ENCODE measurements around the gene CHD2.

Gene CHD2

DNA sequence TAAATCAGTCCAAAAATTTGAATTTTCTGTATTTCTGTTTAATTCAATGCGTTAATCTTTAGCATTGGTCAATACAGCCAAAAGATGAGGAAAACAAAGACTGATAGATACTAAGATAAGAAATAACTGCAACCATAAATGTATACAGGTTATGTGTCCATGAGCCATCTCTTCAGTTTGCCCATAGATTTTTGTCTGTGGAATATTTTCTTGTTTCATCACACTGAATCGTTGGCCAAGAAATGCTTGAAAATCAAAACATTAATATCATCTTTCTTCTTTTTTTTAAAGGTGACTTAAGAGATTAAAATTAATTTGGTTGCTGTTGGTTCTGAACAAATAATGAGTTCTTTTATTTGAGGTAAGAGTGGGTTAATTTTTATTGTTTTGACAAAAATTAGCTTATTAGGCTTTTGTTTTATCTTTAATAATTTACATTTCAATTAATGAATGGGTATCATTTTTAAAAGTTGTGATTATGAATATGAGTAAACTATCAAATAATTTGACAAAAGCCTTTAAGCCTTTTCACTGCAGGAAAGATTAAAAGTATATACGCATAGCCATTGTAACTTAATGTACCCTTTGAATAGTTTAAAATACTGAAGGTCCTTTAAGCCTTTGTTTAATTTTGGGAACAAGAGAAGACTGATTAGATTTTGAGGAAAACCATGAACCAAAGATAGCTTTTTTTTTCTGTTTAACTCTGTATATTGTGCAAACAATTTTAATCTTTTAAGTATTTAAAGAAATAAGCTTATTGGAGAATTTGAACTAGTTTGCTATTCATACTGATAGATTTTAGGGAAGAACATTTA is 14.7 kb upstream of the CHD2 start:
- no peak for ATAC-seq
- DNase-seq = no peak

DNA sequence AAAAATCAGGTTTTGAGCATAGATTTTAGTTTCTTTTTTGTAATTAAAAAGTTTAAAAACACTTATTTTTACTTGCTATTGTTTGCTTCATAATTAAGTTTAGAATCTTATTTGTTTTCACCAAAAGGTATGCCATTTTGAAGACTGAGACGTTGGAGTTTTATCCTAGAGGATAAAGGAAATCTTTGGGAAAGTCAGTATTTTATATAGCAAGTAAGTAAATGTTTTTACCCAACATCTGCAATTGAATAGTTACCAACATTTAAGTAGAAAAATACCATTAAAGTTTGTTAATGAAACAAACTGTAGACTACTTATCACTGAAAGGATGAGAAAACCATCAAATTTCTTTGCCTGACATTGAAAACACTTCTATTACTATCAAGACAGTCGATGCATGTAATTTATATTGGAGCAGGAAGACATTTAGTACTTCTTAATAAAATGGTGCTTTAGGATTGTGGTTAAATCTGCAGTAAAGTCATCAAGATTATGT is 14.0 kb upstream of the CHD2 start:
- no peak for DNase-seq
- no peak for ATAC-seq

DNA sequence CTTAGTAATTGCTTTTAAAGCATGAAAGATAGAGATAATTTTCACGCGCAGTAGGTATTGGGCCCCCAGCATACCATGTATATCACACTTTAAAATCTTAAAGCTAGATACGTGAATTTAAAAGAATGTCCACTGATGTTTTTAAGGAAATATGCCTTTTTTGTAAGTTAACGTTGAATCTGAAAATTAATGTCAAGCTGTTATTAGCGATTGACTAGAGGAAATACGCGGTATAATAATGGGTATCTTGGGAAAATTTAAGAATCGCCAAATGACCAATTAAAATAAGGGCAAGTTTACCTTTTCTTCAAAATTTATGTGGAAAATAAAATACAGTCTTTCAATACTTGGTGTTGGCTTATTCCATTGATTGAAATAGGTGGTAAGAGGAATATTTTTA is 13.3 kb upstream of the CHD2 start:
- ATAC-seq (no peak), DNase-seq (no peak)

DNA sequence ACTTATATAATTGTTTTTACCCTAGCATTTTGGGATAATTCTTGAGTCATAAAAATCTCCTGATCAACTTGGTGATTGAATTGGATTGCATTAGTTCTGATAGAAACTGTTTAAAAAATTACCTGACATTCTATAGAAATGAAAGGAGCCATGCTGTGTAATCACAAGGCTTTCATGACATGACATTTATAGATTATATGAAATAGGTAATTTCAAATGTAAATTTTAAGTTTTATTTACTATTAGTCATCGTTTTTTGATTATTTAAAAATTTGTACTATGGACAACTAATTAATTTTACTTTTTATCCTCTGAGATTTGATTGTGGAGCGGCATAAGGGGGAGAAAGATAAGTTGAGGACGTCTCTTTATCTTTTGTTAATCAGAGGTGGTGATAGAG is 12.3 kb upstream of the CHD2 start:
- DNase-seq = no peak

DNA sequence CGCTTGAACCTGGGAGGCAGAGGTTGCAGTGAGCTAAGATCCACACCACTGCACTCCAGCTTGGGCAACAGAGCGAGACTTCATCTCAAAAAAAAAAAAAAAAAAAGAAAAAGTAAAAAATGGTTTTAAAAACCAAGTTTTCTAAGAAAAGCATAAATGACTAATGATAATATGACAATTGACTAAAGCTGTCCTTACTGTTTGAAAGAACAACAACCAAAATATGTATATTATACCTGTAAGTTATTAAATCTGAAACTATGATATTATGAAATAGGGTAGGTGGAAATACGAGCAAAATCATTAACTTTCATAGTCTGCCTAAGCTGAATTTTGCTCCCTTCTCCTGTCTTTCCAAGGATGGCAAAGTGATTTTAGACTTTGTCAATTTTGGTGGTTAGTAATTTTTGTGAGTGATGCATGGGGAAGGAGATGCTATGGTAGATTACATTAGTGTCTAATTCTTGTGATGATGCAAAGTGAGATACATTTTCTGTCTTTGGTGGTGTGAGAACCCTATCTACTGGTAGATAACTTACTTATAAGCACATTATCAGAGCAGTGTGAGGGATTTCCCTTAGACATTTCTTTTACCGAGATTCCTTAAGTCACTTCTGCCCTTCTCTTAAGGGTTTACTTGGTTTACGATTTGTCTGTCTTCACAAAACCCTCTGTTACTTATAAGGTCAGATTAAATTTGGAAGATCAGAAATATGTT is 10.6 kb upstream of the CHD2 start:
- no peak for DNase-seq
- ATAC-seq = peak; percentile 78

More for the DNA sequence above, 12.3 kb upstream of the CHD2 start:
- no peak for ATAC-seq

DNA sequence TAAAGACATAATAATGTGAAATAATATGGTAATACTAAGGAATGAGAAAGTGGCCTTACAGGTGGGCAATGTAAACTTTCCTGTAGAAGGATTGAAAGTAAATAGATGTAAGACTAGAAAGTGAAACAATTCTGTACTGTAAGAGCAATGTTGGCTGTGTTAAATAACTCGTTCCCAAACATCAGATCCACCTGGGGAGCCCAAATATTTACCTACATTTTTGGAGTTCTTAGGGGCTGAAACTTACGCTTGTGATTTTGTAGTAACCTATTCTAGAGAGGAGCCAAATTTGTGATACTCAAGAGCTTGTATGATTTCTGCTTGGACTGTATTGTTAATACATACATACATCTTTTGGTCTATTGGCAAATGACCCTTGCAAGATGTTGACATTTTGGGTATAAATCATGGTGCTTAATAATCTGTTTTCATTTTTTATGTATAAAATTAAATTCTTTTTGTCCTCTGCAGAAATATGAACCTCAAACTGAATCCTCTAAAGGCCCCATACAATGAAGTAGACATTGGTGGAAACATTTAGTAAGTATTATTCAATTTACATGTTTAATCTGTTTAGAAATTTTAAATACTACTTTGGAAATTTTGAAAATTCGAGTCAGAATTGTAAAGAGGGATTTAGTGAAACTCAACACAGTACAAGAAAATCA is 8.5 kb upstream of the CHD2 start:
- DNase-seq = no peak
- ATAC-seq = no peak

DNA sequence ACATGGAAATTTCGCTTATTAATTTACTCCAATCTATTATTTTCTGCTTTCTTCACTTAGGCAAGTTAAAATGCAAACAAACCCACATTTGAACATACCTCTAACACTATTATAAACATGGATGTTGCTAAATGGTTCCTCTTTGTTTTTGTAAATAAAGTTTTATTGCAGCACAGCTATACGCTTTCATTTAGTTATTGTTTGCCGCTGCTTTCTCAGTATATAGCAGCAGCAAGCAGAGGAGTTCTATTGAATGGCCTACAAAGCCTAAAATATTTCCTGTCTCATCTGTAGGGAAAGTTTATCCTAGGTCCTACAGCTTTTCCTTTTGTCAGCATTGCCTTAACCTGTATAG is 7.9 kb upstream of the CHD2 start:
- ATAC-seq = no peak
- DNase-seq = no peak

DNA sequence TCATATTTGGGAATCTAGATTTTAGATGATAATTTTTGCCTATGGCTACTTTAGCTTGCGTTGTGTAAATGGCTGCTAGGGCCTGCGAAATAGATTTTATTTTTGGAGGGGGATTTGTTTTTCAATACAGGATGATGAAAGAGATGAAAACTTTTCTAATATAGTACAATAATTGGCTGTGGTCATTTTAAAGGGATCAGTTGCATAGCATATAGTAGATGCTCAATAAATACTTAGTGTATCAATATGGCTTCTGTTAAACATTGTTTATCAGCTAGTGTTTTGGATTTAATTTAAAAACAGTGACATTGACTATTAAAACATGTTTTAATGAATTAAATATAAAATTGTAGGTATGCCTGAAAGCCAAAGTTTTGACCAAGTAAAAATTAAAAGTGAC is 6.9 kb upstream of the CHD2 start:
- DNase-seq = no peak
- no peak for ATAC-seq

DNA sequence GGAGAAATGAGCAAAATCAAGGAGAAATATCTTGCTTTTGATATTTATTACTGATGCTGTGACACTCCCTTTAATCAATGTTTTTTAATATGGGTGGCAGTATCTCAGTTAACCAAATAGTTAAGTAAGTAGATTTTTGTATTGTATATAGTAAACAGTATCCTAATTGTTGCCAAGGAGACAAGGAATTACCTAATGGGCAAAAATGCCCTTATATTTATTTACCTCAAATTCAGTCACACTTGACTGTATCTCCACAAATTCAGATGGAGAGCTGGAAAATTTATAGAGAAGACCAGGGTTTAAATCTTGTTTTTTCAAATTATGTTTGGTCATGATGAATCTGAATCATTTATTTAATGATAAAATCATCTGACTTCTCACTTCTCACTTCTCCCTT is 3.6 kb upstream of the CHD2 start:
- no peak for DNase-seq
- ATAC-seq = no peak

DNA sequence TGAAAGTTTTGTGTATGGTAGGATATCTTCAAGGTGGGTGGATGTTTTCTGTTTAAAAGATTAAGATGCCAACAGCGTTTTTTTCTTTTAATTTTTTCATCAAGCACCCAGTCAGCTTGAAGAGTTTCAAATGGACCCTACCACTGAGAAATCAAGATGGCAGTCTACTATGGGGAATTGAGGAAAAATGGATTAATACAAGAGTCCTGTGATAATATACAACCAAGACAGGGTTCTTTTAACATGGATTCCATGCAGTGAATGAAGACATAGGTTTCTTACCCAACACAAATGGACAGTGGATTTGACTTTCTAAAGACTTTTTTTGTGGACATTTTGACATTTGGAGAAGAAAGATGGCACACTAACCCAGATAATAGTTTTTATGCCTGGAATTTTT is 2.5 kb upstream of the CHD2 start:
- no peak for ATAC-seq
- DNase-seq = no peak

DNA sequence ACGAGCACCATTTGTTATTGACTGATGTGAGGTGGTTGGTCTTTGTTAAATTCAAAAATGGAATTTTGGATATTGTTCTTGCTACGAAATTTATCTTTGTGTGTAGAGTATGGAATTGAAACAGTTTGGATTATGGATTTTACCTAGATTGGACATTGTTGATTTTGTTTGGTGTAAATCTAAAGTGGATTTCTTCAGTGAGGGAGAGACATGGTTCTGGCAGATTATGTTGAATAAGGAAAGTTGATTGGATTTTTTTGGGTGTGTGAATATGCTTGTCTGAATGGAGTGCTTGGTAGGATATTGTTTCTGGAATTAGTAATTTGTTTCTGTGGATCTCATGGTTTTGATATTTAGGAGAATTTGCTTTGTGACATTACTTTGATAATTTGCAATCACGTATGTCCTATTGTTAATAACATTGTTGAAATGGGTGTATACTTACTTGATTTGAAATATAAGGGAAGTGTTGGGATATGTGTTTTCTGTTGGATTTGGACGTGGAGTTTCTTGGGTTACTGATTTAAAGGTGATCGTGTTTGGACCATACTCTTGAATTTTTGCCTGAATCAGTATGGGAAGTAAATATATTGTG is 1.0 kb upstream of the CHD2 start:
- ATAC-seq (no peak), DNase-seq (no peak)

DNA sequence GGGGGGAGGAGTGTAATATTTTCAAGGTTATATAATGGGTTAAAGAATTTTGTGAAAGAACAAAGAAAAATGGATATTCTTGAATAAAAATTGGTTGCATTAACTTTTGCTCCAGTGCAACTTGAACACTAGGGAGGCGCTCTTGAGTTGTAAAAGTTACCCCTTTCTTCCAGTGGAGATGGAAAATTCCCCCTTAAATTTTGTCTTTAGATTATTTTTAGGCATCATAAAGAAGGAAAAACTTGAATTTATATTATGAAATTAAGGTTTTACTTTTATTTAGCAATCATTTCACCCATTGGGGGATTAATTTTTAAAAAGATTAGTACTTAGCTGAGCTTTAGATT is 550 bp upstream of the CHD2 start:
- DNase-seq (no peak), ATAC-seq (no peak)

DNA sequence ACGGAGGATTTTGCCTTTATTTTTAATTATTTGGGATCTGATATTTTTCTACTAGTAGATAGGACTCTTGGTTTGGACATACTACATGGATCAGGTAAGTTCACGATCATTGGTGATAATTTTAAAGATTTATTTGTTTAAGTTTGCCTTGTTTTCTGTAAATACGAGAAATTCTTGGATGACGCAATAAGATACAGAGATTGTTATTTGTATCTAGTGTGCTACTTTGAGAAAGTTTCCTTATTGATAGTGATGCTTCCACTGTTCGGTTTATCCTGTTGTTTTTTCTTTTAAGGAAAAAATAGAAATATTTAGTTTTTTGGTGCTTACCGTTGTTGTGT is 577 bp downstream of the CHD2 start:
- DNase-seq (no peak), ATAC-seq (no peak)

DNA sequence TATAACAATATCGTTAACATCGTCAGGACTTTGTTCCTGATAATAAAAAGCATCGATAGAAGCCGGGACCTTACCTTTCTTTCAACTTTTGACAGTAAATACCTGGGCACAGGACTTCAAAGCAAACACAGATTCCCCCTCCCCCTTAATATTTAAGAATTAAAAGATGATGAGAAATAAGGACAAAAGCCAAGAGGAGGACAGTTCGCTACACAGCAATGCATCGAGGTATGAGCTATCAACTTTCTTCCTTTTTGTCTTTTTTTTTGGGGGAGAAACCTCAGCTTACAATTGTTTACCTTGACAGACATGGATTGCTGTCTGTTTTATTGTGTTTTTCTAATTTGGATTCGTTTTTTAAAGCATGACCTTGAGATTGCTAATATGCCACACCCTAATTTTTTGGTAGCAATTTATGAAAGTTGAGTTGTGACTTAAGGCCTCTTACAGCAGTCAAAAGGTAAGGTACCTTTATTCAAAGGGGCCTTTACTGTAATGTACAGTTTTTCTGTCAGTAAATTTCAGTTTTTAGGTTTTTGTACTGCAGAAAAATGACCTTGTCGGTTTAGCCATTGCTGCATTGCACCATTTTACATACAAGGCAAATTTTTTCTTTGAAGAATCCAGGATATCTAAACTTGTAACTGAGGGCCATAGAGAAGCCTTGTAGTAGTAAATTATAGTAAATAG is 1.1 kb downstream of the CHD2 start:
- DNase-seq (no peak), ATAC-seq (no peak)

DNA sequence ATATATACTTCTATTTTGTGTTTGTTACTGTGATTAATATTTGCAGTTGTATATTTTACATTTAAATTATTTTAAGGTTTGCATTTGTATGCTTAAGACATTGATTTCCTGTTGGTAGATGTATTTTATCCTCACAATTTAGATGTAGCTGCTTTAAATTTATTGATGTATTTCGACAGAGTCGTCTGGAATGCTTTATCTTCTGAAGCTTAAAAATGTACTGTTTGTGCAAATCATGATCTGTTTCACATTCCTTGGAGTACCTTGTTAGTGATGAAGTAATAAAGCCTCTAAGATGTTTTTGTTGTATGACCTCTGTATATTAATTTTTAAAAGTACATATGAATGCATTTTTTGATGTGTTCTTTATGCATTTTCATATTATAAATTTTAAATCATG is 1.9 kb downstream of the CHD2 start:
- DNase-seq = no peak
- no peak for ATAC-seq

DNA sequence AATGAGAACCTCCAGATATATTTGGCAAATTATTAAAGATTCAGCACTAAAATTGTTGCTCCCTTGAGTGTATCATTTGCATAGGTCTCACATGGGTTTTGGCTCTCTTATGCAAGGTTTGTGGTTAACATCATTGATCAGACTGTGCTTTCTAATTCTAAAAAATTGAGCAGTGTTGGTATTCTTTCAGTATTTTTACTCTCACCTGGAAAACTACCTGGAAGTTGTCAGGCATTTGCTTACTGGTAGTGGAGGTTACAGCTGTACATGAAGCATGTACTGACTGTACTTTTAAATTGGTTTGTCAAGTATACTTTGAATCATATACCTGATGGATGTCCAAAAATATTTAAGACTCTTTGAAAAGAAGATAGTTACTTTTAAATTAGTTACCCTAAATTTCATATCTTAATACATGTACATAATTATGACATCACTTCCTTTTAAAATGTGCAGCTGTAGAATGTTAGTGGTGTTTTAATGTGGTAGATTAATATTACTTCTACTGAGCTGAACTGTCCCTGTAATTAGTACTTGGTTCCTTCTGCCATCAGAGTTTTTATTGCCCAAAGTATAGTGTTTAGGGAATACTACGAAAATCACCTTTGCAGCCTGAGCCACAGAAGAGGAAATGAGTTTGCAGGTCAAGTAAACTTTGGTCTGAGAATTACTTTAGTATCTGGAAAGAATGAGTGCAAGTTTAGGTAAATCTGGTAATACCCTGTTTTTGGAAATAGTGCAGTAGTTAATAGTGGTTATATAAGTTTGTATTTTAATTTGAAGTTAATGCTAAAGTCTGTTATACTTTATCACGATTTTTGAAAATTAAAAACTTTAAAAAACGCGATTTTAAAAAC is 2.8 kb downstream of the CHD2 start:
- DNase-seq (no peak), ATAC-seq (no peak)

DNA sequence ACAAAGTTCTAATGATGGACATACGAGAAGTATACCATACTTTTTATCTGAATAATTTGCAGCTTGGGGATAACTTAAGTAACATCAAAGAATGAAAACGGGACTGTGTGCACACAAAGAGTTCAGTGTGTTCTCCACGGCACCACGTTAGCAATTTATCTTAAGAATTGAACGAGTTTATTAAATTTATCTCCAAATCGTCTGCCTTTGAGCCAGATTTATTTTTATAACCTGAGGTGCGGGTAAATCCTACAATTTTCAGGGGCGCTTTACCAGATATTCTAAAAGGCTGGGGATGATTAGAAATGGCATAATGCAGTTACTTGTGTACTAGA is 3.5 kb downstream of the CHD2 start:
- DNase-seq = no peak
- ATAC-seq = no peak

DNA sequence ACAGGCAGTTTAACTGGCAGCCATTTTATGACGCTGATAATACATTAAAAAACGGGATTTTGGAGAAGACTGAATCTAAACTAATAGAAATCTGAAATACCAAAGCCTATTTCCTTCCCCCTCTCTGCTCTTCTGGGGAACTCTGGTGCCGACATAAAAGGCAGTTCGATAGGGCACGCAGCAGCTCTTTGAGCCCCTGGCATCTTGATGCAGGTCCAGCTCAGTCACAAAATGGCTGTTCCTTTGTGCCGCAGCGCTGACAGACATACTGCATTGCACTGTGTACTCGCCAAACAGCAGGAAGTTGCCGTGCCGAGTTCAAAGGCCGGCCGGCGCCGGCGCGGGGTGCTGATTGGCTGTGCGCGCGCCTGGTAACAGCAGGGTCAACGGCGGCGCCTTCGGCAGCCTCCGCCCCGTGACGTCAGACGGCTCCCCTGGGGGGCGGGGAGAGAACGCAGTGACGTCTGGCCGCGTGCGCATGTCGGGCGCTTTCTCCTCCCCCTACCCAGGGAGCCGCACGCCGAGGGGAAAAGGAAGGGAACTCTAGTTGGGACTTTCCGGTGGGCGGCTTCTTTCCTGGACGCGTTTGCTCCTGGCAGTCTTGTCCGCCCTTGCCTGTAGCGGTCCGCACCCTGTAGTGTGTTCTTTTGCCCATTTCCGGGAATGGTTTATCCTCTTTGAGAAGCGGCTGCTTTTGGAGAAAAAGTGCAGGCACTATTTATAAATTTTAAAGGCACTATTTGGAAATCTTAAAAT is 4.0 kb downstream of the CHD2 start:
- DNase-seq (peak; percentile 100), ATAC-seq (peak; percentile 93)

DNA sequence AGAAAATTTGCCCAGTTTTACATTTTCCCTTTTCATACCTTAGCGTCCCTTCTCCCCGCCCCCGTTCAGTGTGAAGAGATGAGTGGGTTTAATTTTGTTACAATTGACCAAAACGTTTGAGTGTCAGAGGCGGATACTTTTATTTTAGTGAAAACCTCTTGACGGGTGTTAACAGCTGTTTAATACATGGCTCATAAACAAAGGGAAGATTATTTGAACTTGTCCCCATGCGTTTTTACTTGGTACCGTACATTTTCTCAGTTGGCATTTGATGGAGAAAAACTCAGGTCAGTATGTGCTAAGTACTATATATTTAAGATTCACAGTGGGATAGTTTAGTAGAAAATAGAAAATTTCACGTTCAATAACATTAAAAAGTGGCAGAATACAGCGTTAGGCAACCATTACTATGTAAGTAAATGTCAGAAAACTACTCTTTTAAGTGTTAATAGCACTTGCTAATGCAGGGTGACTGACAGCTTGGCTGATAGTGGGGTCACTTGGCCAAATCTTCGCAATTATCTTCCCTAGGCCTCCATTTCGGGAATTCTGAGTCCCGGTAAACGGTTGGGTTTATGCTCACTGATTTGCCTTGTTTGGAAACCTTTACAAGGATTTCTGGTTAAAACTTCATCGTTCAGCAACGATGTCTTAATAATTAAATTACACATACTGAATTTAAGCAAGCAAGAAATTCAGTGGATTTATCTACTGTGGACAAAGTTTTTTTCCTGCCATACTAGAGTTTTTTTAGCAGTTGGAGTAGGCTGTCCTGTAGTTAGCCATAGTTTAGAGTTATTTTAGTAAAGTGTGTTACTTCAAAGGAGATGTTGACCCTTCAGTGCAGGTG is 4.8 kb downstream of the CHD2 start:
- no peak for DNase-seq
- no peak for ATAC-seq

DNA sequence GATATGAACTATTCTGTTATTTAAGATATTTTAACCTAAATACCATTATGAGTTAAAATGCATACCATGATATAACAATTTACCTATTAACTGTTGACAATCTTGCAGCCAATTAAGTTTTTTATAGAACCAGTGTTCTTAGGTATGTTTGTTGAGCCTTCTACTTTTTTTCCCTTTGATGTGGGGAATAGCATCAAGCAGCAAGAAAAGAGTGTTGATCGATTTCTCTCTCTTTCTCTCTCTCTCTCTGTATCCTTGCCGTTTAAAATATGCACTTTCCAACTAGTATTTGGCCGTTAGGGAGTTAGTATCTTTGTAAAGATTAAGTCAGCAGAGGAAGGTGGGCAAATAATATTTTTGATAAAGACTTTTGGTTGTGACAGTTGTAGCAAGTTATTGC is 5.9 kb downstream of the CHD2 start:
- ATAC-seq (no peak), DNase-seq (no peak)

All from stimulated activated naive CD8-positive, alpha-beta T cell treated with anti-CD3 and anti-CD28 coated beads, Interleukin-15, Interleukin-2, amounts not matched to agents 100 U/mL and 50 U/mL, for 24 hours (primary cell).